ENCODE measurements around the gene PCDHGA5.
"Not testable (repeated sequence)": the region's sequence is repeated elsewhere in the genome, so short reads cannot be mapped to it uniquely, and the experiment has no call there.

The PCDHGA5 gene

DNA sequence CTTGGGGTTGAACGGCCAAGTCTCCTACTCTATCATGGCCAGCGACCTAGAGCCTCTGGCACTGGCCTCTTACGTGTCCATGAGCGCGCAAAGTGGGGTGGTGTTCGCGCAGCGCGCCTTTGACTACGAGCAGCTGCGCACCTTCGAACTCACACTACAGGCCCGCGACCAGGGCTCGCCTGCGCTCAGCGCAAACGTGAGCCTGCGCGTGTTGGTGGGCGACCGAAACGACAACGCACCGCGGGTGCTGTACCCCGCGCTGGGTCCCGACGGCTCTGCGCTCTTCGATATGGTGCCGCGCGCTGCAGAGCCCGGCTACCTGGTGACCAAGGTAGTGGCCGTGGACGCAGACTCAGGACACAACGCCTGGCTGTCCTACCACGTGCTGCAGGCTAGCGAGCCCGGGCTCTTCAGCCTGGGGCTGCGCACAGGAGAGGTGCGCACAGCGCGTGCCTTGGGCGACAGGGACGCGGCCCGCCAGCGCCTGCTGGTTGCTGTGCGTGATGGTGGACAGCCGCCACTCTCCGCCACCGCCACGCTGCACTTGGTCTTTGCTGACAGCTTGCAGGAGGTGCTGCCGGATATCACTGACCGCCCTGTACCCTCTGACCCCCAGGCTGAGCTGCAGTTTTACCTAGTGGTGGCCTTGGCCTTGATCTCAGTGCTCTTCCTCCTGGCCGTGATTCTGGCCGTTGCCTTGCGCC lies 35.7 kb downstream of the PCDHGA5 start:
- H3K4me3 ChIP-seq (ENCODE audit: low read length in 2 of 2), result no peak overlapping the region
- H3K9ac ChIP-seq (ENCODE audit: low read depth in 1 of 2, low read length in 2 of 2), result no peak overlapping the region
- H3K27me3 ChIP-seq (ENCODE audit: control insufficient read depth in 2 of 2, insufficient read depth in 2 of 2, low read length in 2 of 2), result peaks cover 0 to 3% of the 10 kb centered on the region in 2 donors
- H3K36me3 ChIP-seq (ENCODE audit: control insufficient read depth in 2 of 2, insufficient read depth in 2 of 2, low read length in 2 of 2), result no peaks in the 10 kb centered on the region
- H3K9me3 ChIP-seq (ENCODE audit: control insufficient read depth in 2 of 2, low read length in 2 of 2), result peaks cover 34 to 41% of the 10 kb centered on the region in 2 donors
- no peak overlapping the region for H3K27ac ChIP-seq (ENCODE audit: low read depth in 2 of 2, low read length in 2 of 2)
- H3K4me1 ChIP-seq (ENCODE audit: control insufficient read depth in 2 of 2, insufficient read depth in 2 of 2, low read length in 2 of 2), result no peaks in the 10 kb centered on the region

DNA sequence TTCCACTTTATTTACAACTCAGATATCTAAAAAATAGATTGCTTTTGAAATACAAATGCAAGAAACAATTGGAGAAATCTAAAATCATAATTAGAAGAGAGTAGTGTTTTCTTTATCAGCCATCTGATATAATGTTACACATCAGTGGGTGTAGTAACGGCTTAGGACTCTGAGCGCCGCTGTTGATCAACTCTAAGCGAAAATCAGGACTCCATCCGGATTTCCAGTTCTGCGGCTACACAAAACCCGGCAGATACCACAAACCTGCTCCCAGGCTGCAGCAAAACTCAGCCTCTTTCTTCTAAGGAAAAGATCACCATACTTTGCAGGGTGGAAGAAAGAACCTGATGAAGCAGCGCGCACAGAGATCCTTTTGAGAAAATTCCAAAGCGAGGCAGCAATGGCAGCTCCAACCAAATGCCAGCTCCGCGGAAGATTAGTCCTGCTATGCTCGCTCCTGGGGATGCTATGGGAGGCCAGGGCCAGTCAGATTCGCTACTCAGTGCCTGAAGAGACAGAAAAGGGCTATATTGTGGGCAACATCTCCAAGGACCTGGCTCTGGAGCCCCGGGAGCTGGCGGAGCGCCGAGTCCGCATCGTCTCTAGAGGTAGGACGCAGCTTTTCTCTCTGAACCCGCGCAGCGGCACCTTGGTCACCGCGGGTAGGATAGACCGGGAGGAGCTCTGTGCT lies 38.7 kb downstream of the PCDHGA5 start, which contains the start of gene PCDHGA9:
Gene PCDHGA9, plus strand, starts transcription at position 226 of the 691 bp plus-strand sequence. Its CDS starts 175 bp downstream, at position 401.
- Histone ChIP-seq H3K9ac (ENCODE audit: low read depth in 1 of 2, low read length in 2 of 2) (no peak within 1 kb of the TSS), H3K4me1 (ENCODE audit: control insufficient read depth in 2 of 2, insufficient read depth in 2 of 2, low read length in 2 of 2) (no peaks in the 10 kb centered on the region), H3K4me3 (ENCODE audit: low read length in 2 of 2) (peak within 1 kb of the TSS in 1 of 2 donors; percentile 56), H3K9me3 (ENCODE audit: control insufficient read depth in 2 of 2, low read length in 2 of 2) (peaks cover 28 to 41% of the 10 kb centered on the region in 2 donors), H3K27me3 (ENCODE audit: control insufficient read depth in 2 of 2, insufficient read depth in 2 of 2, low read length in 2 of 2) (peaks cover 0 to 3% of the 10 kb centered on the region in 2 donors), H3K27ac (ENCODE audit: low read depth in 2 of 2, low read length in 2 of 2) (no peak within 1 kb of the TSS), H3K36me3 (ENCODE audit: control insufficient read depth in 2 of 2, insufficient read depth in 2 of 2, low read length in 2 of 2) (no peaks in the 10 kb centered on the region)

- Histone ChIP-seq H3K4me3 (ENCODE audit: low read length in 2 of 2) (peak overlapping the region in 1 of 2 donors; percentile 56), H3K9ac (ENCODE audit: low read depth in 1 of 2, low read length in 2 of 2) (no peak overlapping the region), H3K27me3 (ENCODE audit: control insufficient read depth in 2 of 2, insufficient read depth in 2 of 2, low read length in 2 of 2) (peaks cover 0 to 3% of the 10 kb centered on the region in 2 donors), H3K27ac (ENCODE audit: low read depth in 2 of 2, low read length in 2 of 2) (no peak overlapping the region), H3K36me3 (ENCODE audit: control insufficient read depth in 2 of 2, insufficient read depth in 2 of 2, low read length in 2 of 2) (no peaks in the 10 kb centered on the region), H3K9me3 (ENCODE audit: control insufficient read depth in 2 of 2, low read length in 2 of 2) (peaks cover 28 to 41% of the 10 kb centered on the region in 2 donors), H3K4me1 (ENCODE audit: control insufficient read depth in 2 of 2, insufficient read depth in 2 of 2, low read length in 2 of 2) (no peaks in the 10 kb centered on the region)
These were observed 39.4 kb downstream of the PCDHGA5 start for GRCh38 chr5:141403387-141403786.

DNA sequence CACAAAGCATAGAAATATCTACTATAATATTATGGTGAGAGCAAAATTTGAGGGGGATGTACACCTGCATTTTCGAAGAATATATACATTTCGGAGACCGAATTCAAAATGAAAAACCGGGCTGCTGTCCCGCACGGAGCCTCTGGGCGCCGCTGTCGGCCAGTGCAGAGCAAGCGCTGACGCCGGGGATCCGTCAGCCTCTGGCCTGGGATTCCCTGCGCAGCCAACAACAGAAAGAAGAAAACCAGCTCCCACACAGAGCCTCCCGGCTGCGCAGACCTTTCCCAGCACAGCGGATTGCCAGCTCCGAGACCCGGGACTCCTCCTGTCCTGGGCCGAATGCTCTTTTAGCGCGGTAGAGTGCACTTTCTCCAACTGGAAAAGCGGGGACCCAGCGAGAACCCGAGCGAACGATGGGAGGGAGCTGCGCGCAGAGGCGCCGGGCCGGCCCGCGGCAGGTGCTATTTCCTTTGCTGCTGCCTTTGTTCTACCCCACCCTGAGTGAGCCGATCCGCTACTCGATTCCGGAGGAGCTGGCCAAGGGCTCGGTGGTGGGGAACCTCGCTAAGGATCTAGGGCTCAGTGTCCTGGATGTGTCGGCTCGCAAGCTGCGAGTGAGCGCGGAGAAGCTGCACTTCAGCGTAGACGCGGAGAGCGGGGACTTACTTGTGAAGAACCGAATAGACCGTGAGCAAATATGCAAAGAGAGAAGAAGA lies 44.0 kb downstream of the PCDHGA5 start, which contains the start of gene PCDHGB6:
Gene PCDHGB6, plus strand, starts transcription at position 232 of the 716 bp plus-strand sequence. Its CDS starts 182 bp downstream, at position 414.
- H3K4me3 ChIP-seq (ENCODE audit: low read length in 2 of 2), result peak within 1 kb of the TSS; percentile 34 to 41
- H3K9ac ChIP-seq (ENCODE audit: low read depth in 1 of 2, low read length in 2 of 2), result peak within 1 kb of the TSS in 1 of 2 donors; percentile 24
- H3K36me3 ChIP-seq (ENCODE audit: control insufficient read depth in 2 of 2, insufficient read depth in 2 of 2, low read length in 2 of 2); H3K4me1 ChIP-seq (ENCODE audit: control insufficient read depth in 2 of 2, insufficient read depth in 2 of 2, low read length in 2 of 2); H3K27me3 ChIP-seq (ENCODE audit: control insufficient read depth in 2 of 2, insufficient read depth in 2 of 2, low read length in 2 of 2); H3K27ac ChIP-seq (ENCODE audit: low read depth in 2 of 2, low read length in 2 of 2): not testable (repeated sequence)
- H3K9me3 ChIP-seq (ENCODE audit: control insufficient read depth in 2 of 2, low read length in 2 of 2), result peaks cover 24 to 26% of the 10 kb centered on the region in 2 donors

DNA sequence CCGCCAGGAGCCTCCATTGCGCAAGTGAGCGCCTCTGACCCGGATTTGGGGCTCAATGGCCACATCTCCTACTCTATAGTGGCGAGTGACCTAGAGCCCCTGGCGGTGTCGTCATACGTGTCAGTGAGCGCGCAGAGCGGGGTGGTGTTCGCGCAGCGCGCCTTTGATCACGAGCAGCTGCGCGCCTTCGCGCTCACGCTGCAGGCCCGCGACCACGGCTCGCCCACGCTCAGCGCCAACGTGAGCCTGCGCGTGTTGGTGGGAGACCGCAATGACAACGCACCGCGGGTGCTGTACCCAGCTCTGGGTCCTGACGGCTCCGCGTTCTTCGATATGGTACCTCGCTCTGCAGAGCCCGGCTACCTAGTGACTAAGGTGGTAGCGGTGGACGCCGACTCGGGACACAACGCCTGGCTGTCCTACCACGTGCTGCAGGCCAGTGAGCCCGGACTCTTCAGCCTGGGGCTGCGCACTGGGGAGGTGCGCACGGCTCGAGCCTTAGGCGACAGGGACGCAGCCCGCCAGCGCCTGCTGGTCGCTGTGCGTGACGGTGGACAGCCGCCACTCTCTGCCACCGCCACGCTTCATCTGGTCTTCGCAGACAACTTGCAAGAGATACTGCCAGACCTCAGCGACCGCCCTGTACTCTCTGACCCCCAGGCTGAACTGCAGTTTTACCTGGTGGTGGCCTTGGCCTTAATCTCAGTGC lies 45.8 kb downstream of the PCDHGA5 start:
- peaks cover 14 to 32% of the 10 kb centered on the region in 2 donors for H3K9me3 ChIP-seq (ENCODE audit: control insufficient read depth in 2 of 2, low read length in 2 of 2)
- no peak overlapping the region for H3K4me3 ChIP-seq (ENCODE audit: low read length in 2 of 2)
- H3K9ac ChIP-seq (ENCODE audit: low read depth in 1 of 2, low read length in 2 of 2), result no peak overlapping the region
- H3K36me3 ChIP-seq (ENCODE audit: control insufficient read depth in 2 of 2, insufficient read depth in 2 of 2, low read length in 2 of 2), result no peaks in the 10 kb centered on the region
- no peak overlapping the region for H3K27ac ChIP-seq (ENCODE audit: low read depth in 2 of 2, low read length in 2 of 2)
- no peaks in the 10 kb centered on the region for H3K27me3 ChIP-seq (ENCODE audit: control insufficient read depth in 2 of 2, insufficient read depth in 2 of 2, low read length in 2 of 2)
- H3K4me1 ChIP-seq (ENCODE audit: control insufficient read depth in 2 of 2, insufficient read depth in 2 of 2, low read length in 2 of 2), result no peaks in the 10 kb centered on the region

DNA sequence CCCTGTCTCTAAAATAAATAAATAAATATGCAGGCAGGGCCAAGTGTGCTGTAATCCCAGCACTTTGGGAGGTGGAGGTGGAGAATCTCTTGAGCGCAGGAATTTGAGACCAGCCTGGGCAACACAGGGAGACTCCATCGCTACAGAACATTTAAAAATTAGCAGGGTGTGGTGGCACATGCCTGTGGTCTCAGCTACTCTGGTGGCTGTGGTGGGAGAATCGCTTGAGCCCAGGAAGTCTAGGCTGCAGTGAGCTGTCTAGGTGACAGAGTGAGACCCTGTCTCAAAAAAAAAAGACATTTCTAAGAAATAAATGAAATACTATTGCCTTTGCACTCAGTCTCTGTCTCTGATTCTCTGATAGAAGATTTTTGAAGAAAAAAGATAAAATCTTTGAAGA lies 47.6 kb downstream of the PCDHGA5 start:
- no peaks in the 10 kb centered on the region for H3K36me3 ChIP-seq (ENCODE audit: control insufficient read depth in 2 of 2, insufficient read depth in 2 of 2, low read length in 2 of 2)
- H3K9ac ChIP-seq (ENCODE audit: low read depth in 1 of 2, low read length in 2 of 2), result no peak overlapping the region
- H3K4me1 ChIP-seq (ENCODE audit: control insufficient read depth in 2 of 2, insufficient read depth in 2 of 2, low read length in 2 of 2), result no peaks in the 10 kb centered on the region
- H3K9me3 ChIP-seq (ENCODE audit: control insufficient read depth in 2 of 2, low read length in 2 of 2), result peaks cover 14 to 31% of the 10 kb centered on the region in 2 donors
- no peaks in the 10 kb centered on the region for H3K27me3 ChIP-seq (ENCODE audit: control insufficient read depth in 2 of 2, insufficient read depth in 2 of 2, low read length in 2 of 2)
- no peak overlapping the region for H3K27ac ChIP-seq (ENCODE audit: low read depth in 2 of 2, low read length in 2 of 2)
- no peak overlapping the region for H3K4me3 ChIP-seq (ENCODE audit: low read length in 2 of 2)

- peaks cover 12 to 31% of the 10 kb centered on the region in 2 donors for H3K9me3 ChIP-seq (ENCODE audit: control insufficient read depth in 2 of 2, low read length in 2 of 2)
- peak within 1 kb of the TSS; percentile 58 to 73 for H3K4me3 ChIP-seq (ENCODE audit: low read length in 2 of 2)
- no peaks in the 10 kb centered on the region for H3K4me1 ChIP-seq (ENCODE audit: control insufficient read depth in 2 of 2, insufficient read depth in 2 of 2, low read length in 2 of 2)
- no peaks in the 10 kb centered on the region for H3K36me3 ChIP-seq (ENCODE audit: control insufficient read depth in 2 of 2, insufficient read depth in 2 of 2, low read length in 2 of 2)
- H3K27me3 ChIP-seq (ENCODE audit: control insufficient read depth in 2 of 2, insufficient read depth in 2 of 2, low read length in 2 of 2), result no peaks in the 10 kb centered on the region
- H3K27ac ChIP-seq (ENCODE audit: low read depth in 2 of 2, low read length in 2 of 2), result no peak within 1 kb of the TSS
- peak within 1 kb of the TSS in 1 of 2 donors; percentile 6 for H3K9ac ChIP-seq (ENCODE audit: low read depth in 1 of 2, low read length in 2 of 2)
These were observed 49.0 kb downstream of the PCDHGA5 start, which contains the start of gene PCDHGA10 for GRCh38 chr5:141412854-141413539. Gene PCDHGA10, plus strand, starts transcription at chr5:141412987. Its CDS starts 189 bp downstream, at chr5:141413176.

GRCh38 chr5:141413540-141414069 lies 49.6 kb downstream of the PCDHGA5 start:
- Histone ChIP-seq H3K36me3 (ENCODE audit: control insufficient read depth in 2 of 2, insufficient read depth in 2 of 2, low read length in 2 of 2) (no peaks in the 10 kb centered on the region), H3K4me1 (ENCODE audit: control insufficient read depth in 2 of 2, insufficient read depth in 2 of 2, low read length in 2 of 2) (no peaks in the 10 kb centered on the region), H3K9ac (ENCODE audit: low read depth in 1 of 2, low read length in 2 of 2) (no peak overlapping the region), H3K27ac (ENCODE audit: low read depth in 2 of 2, low read length in 2 of 2) (no peak overlapping the region), H3K27me3 (ENCODE audit: control insufficient read depth in 2 of 2, insufficient read depth in 2 of 2, low read length in 2 of 2) (no peaks in the 10 kb centered on the region), H3K4me3 (ENCODE audit: low read length in 2 of 2) (peak overlapping the region; percentile 58 to 73), H3K9me3 (ENCODE audit: control insufficient read depth in 2 of 2, low read length in 2 of 2) (peaks cover 17 to 35% of the 10 kb centered on the region in 2 donors)

Data from mucosa of rectum (tissue), 2 donors.